Tibial artery (tissue), 4 donors: ENCODE data around the gene SPATA3.

Source experiments
- DNase-seq, 2 donors: peaks; one replicate each; pipeline ENCODE4 v3.0.0-alpha.2; 2019
- H3K27ac ChIP-seq, 2 donors: fragments of 200-600 bp; sonication (generic) in 1 of 2; 1 replicate in 1 of 2; 2 replicates in 1 of 2; pipeline ENCODE4 v1.5.1; 2018 to 2019; ENCODE audit warnings: mild to moderate bottlenecking in 1 of 2
- H3K27me3 ChIP-seq, 2 donors: fragments of 200-600 bp; sonication (generic) in 1 of 2; one replicate each; pipeline versions ENCODE4 v1.5.1 to v1.6.0; 2016 to 2019
- H3K36me3 ChIP-seq, 3 donors: fragments of 200-600 bp; sonication (generic) in 2 of 3; one replicate each; pipeline ENCODE4 v1.5.1; 2016 to 2019; ENCODE audit warnings: mild to moderate bottlenecking in 2 of 3
- H3K4me1 ChIP-seq, 4 donors: fragments of 200-600 bp; sonication (generic) in 2 of 4; 1 replicate in 3 of 4; 2 replicates in 1 of 4; pipeline ENCODE4 v1.5.1; 2016 to 2019
- H3K4me3 ChIP-seq, 2 donors: fragments of 200-600 bp; sonication (generic) in 1 of 2; 1 replicate in 1 of 2; 2 replicates in 1 of 2; pipeline ENCODE4 v1.5.1; 2018 to 2019; ENCODE audit warnings: mild to moderate bottlenecking in 2 of 2
- H3K9me3 ChIP-seq, 3 donors: fragments of 200-600 bp; sonication (generic) in 1 of 3; one replicate each; pipeline ENCODE4 v1.5.1; 2016 to 2019
- CTCF ChIP-seq, 2 experiments: fragments of 200-600 bp in 1 of 2; fragments of 450-650 bp in 1 of 2; IDR thresholded peaks; one replicate each; pipeline ENCODE4 v1.5.1; 2017 to 2019; ENCODE audit warnings: antibody characterized with exemption in 2 of 2, mild to moderate bottlenecking in 1 of 2, moderate library complexity in 1 of 2
- intact Hi-C: fragments of 100-400 bp; cut with DNase I; formaldehyde crosslinking; loops from one replicate; pipeline ENCODE4 v1.15.0; 2023; ENCODE audit warnings: low total_unique reads

SPATA3 gene

GRCh38 chr2:230950874-230951339 lies 45.0 kb upstream of the SPATA3 start:
- Histone ChIP-seq H3K4me3 (no peak overlapping the region), H3K4me1 (no peaks in the 10 kb centered on the region)
- intact Hi-C loops, result no loop called here

GRCh38 chr2:230951396-230951795 lies 44.5 kb upstream of the SPATA3 start:
- Histone ChIP-seq H3K4me1 (no peaks in the 10 kb centered on the region), H3K4me3 (no peak overlapping the region), H3K9me3 (no peaks in the 10 kb centered on the region), H3K27me3 (no peaks in the 10 kb centered on the region), H3K27ac (no peak overlapping the region), H3K36me3 (no peaks in the 10 kb centered on the region)
- no peak for DNase-seq
- no peak for TF ChIP-seq CTCF (IDR thresholded peaks at IDR 0.05)
- intact Hi-C loops, result no loop called here

More at GRCh38 chr2:230950874-230951339, 45.0 kb upstream of the SPATA3 start:
- H3K36me3 ChIP-seq, result no peaks in the 10 kb centered on the region
- TF ChIP-seq CTCF (IDR thresholded peaks at IDR 0.05), result no peak
- H3K27me3 ChIP-seq, result no peaks in the 10 kb centered on the region
- no peak overlapping the region for H3K27ac ChIP-seq
- no peaks in the 10 kb centered on the region for H3K9me3 ChIP-seq
- no peak for DNase-seq

- TF ChIP-seq CTCF (IDR thresholded peaks at IDR 0.05), result no peak
- H3K9me3 ChIP-seq, result no peaks in the 10 kb centered on the region
- no peaks in the 10 kb centered on the region for H3K36me3 ChIP-seq
- no peak overlapping the region for H3K27ac ChIP-seq
- intact Hi-C loops, result no loop called here
- peaks cover 0 to 2% (median under 1%) of the 10 kb centered on the region in 4 donors for H3K4me1 ChIP-seq
- DNase-seq, result no peak
- H3K4me3 ChIP-seq, result no peak overlapping the region
- no peaks in the 10 kb centered on the region for H3K27me3 ChIP-seq
These were observed 43.5 kb upstream of the SPATA3 start for GRCh38 chr2:230952226-230952956.

- no peaks in the 10 kb centered on the region for H3K9me3 ChIP-seq
- DNase-seq, result no peak
- no peak for TF ChIP-seq CTCF (IDR thresholded peaks at IDR 0.05)
- no peak overlapping the region for H3K4me3 ChIP-seq
- intact Hi-C loops, result no loop called here
- peaks cover 2 to 6% of the 10 kb centered on the region in 2 donors for H3K27me3 ChIP-seq
- peaks cover 0 to 8% (median 2%) of the 10 kb centered on the region in 4 donors for H3K4me1 ChIP-seq
- no peaks in the 10 kb centered on the region for H3K36me3 ChIP-seq
- H3K27ac ChIP-seq, result no peak overlapping the region
These were observed 42.1 kb upstream of the SPATA3 start for GRCh38 chr2:230953845-230954244.

- no peak for TF ChIP-seq CTCF (IDR thresholded peaks at IDR 0.05)
- no peak overlapping the region for H3K4me3 ChIP-seq
- H3K4me1 ChIP-seq, result peaks cover 0 to 8% (median 2%) of the 10 kb centered on the region in 4 donors
- no peaks in the 10 kb centered on the region for H3K36me3 ChIP-seq
- intact Hi-C loops, result no loop called here
- H3K9me3 ChIP-seq, result no peaks in the 10 kb centered on the region
- no peak for DNase-seq
- H3K27me3 ChIP-seq, result peaks cover 3 to 15% of the 10 kb centered on the region in 2 donors
- no peak overlapping the region for H3K27ac ChIP-seq
These were observed 41.2 kb upstream of the SPATA3 start for GRCh38 chr2:230954746-230955145.
